ENCODE results near the gene RASL10A. TPM values are rescaled to one million over a fixed set of nuclear protein-coding genes. Genes with fewer than 3 reads are reported as not detected.

RASL10A gene
- total RNA-seq, 1 experiment from 2014 or later, result 0.06 TPM

- DNase-seq (ENCODE audit: low read depth), result peak; percentile 67
Measured at GRCh38 chr22:29306835-29307595, 8.5 kb downstream of the RASL10A start.

- DNase-seq (ENCODE audit: low read depth), result peak; percentile 78
Measured at GRCh38 chr22:29306175-29306834, 9.2 kb downstream of the RASL10A start, which contains the start of gene GAS2L1. TSS of gene GAS2L1 (plus strand) at chr22:29306650. CDS start at chr22:29308106, 1,456 bp downstream.

GRCh38 chr22:29305836-29306174, 9.7 kb downstream of the RASL10A start:
- DNase-seq (ENCODE audit: low read depth), result no peak

- DNase-seq (ENCODE audit: low read depth), result no peak
Measured at GRCh38 chr22:29302681-29303465, 12.6 kb downstream of the RASL10A start.

- DNase-seq (ENCODE audit: low read depth), result no peak
Measured at GRCh38 chr22:29302402-29302680, 13.2 kb downstream of the RASL10A start.

GRCh38 chr22:29301716-29302401, 13.6 kb downstream of the RASL10A start:
- DNase-seq (ENCODE audit: low read depth), result no peak

GRCh38 chr22:29300807-29301601, 14.5 kb downstream of the RASL10A start:
- DNase-seq (ENCODE audit: low read depth), result no peak

- DNase-seq (ENCODE audit: low read depth), result no peak
Measured at GRCh38 chr22:29300467-29300806, 15.1 kb downstream of the RASL10A start.

- DNase-seq (ENCODE audit: low read depth), result no peak
Measured at GRCh38 chr22:29299136-29299900, 16.2 kb downstream of the RASL10A start.

- no peak for DNase-seq (ENCODE audit: low read depth)
Measured at GRCh38 chr22:29298641-29299040, 16.9 kb downstream of the RASL10A start.

GRCh38 chr22:29292379-29292778, 23.1 kb downstream of the RASL10A start:
- DNase-seq (ENCODE audit: low read depth), result no peak

GRCh38 chr22:29291215-29291614, 24.3 kb downstream of the RASL10A start:
- DNase-seq (ENCODE audit: low read depth), result no peak

GRCh38 chr22:29290061-29290460, 25.4 kb downstream of the RASL10A start:
- DNase-seq (ENCODE audit: low read depth), result no peak

- DNase-seq (ENCODE audit: low read depth), result no peak
Measured at GRCh38 chr22:29288837-29289236, 26.7 kb downstream of the RASL10A start.

GRCh38 chr22:29284196-29284595, 31.3 kb downstream of the RASL10A start:
- DNase-seq (ENCODE audit: low read depth), result no peak

- DNase-seq (ENCODE audit: low read depth), result no peak
Measured at GRCh38 chr22:29277927-29278326, 37.6 kb downstream of the RASL10A start.

- DNase-seq (ENCODE audit: low read depth), result no peak
Measured at GRCh38 chr22:29275819-29276565, 39.5 kb downstream of the RASL10A start.

GRCh38 chr22:29275167-29275566, 40.3 kb downstream of the RASL10A start:
- no peak for DNase-seq (ENCODE audit: low read depth)

GRCh38 chr22:29272624-29273023, 42.9 kb downstream of the RASL10A start:
- no peak for DNase-seq (ENCODE audit: low read depth)

Data from LHCN-M2 (cell line).